ENCODE data around the gene DHDH. TPM values are rescaled to one million over a fixed set of nuclear protein-coding genes. Genes with fewer than 3 reads are reported as not detected.

Gene DHDH
- total and polyA plus RNA-seq, 2 of the 13 experiments (the other 11 are each of a cell fraction or from before 2014, with no cell fraction given): 0.13 to 0.91 TPM

DNA sequence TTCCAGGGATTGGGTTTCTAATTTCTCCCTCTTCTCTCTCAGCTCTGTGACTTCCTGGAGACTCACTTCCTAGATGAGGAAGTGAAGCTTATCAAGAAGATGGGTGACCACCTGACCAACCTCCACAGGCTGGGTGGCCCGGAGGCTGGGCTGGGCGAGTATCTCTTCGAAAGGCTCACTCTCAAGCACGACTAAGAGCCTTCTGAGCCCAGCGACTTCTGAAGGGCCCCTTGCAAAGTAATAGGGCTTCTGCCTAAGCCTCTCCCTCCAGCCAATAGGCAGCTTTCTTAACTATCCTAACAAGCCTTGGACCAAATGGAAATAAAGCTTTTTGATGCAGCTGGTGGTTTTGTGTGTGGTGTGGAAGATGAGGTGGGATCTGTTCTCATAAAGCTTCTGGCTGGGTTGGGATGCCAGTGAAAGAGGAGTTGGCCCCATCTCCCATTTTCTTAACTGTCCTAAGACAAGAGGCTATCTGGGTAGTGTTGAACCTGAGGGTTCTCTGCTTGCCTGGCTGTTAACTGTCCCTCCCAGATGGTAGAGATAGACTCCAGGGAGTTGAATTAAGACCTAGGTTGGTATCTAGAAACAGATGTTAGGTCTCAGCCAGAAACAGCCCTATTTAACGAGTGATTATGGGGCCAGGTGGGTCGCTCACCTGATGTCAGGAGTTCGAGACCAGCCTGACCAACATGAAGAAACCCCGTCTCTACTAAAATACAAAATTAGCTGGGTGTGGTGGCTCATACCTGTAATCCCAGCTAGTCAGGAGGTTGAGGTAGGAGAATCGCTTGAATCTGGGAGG lies 33.2 kb downstream of the DHDH start (continued):
- TF ChIP-seq ARID2 (CRISPR knock-in tag; IDR thresholded peaks at IDR 0.05; ENCODE audit: borderline replicate concordance) (no peak), ZNF777 (CRISPR knock-in tag; IDR thresholded peaks at IDR 0.05) (no peak), HMG20A (CRISPR knock-in tag; IDR thresholded peaks at IDR 0.05; ENCODE audit: borderline replicate concordance) (no peak), KLF9 (CRISPR knock-in tag; IDR thresholded peaks at IDR 0.05; ENCODE audit: low read depth) (0 out of 2 replicates have a peak, but pooled peaks have one; percentile 22), TBL1XR1 (IDR thresholded peaks at IDR 0.05; ENCODE audit: borderline replicate concordance, low read length, partially characterized antibody) (no peak), ZMYM2 (CRISPR knock-in tag; IDR thresholded peaks at IDR 0.05) (peak; percentile 40; the same call in 1 of the 2 replicates), ZNF205 (CRISPR knock-in tag; IDR thresholded peaks at IDR 0.05) (peak; percentile 55; the same call in 1 of the 2 replicates), ZC3H13 (CRISPR knock-in tag; IDR thresholded peaks at IDR 0.05) (no peak; the same call in 1 of the 2 replicates), ZNF547 (CRISPR knock-in tag; IDR thresholded peaks at IDR 0.05) (0 out of 2 replicates have a peak, but pooled peaks have one; percentile 32), POLR2A (IDR thresholded peaks at IDR 0.05; ENCODE audit: insufficient read depth in 1 of 2, low read depth in 2 of 2, low read length in 2 of 2) (peak; percentile 3 to 34; a peak in 2 of 4 replicates)
- TF ChIP-seq, protein P1, sequence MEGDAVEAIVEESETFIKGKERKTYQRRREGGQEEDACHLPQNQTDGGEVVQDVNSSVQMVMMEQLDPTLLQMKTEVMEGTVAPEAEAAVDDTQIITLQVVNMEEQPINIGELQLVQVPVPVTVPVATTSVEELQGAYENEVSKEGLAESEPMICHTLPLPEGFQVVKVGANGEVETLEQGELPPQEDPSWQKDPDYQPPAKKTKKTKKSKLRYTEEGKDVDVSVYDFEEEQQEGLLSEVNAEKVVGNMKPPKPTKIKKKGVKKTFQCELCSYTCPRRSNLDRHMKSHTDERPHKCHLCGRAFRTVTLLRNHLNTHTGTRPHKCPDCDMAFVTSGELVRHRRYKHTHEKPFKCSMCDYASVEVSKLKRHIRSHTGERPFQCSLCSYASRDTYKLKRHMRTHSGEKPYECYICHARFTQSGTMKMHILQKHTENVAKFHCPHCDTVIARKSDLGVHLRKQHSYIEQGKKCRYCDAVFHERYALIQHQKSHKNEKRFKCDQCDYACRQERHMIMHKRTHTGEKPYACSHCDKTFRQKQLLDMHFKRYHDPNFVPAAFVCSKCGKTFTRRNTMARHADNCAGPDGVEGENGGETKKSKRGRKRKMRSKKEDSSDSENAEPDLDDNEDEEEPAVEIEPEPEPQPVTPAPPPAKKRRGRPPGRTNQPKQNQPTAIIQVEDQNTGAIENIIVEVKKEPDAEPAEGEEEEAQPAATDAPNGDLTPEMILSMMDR (CRISPR knock-in tag; IDR thresholded peaks at IDR 0.05): no peak
- TF ChIP-seq, protein P2, sequence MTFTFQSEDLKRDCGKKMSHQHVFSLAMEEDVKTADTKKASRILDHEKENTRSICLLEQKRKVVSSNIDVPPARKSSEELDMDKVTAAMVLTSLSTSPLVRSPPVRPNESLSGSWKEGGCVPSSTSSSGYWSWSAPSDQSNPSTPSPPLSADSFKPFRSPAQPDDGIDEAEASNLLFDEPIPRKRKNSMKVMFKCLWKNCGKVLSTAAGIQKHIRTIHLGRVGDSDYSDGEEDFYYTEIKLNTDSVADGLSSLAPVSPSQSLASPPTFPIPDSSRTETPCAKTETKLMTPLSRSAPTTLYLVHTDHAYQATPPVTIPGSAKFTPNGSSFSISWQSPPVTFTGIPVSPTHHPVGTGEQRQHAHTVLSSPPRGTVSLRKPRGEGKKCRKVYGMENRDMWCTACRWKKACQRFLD (CRISPR knock-in tag; IDR thresholded peaks at IDR 0.05; ENCODE audit: borderline replicate concordance): no peak
- TF ChIP-seq, protein P3, sequence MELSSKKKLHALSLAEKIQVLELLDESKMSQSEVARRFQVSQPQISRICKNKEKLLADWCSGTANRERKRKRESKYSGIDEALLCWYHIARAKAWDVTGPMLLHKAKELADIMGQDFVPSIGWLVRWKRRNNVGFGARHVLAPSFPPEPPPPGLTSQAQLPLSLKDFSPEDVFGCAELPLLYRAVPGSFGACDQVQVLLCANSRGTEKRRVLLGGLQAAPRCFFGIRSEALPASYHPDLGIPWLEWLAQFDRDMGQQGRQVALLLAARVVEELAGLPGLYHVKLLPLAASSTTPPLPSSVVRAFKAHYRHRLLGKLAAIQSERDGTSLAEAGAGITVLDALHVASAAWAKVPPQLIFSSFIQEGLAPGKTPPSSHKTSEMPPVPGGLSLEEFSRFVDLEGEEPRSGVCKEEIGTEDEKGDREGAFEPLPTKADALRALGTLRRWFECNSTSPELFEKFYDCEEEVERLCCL (CRISPR knock-in tag; IDR thresholded peaks at IDR 0.05; ENCODE audit: borderline replicate concordance): 0 out of 2 replicates have a peak, but pooled peaks have one; percentile 64
- TF ChIP-seq, protein P4, sequence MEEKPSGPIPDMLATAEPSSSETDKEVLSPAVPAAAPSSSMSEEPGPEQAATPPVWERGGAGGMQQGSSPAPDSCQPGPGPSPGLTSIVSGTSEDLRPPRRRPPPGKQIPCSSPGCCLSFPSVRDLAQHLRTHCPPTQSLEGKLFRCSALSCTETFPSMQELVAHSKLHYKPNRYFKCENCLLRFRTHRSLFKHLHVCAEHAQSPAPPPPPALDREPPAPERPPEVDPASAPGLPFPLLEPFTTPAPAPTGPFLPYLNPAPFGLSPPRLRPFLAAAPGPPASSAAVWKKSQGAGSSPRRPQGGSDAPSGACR (CRISPR knock-in tag; IDR thresholded peaks at IDR 0.05): no peak
- TF ChIP-seq, protein P5, sequence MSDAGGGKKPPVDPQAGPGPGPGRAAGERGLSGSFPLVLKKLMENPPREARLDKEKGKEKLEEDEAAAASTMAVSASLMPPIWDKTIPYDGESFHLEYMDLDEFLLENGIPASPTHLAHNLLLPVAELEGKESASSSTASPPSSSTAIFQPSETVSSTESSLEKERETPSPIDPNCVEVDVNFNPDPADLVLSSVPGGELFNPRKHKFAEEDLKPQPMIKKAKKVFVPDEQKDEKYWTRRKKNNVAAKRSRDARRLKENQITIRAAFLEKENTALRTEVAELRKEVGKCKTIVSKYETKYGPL (CRISPR knock-in tag; IDR thresholded peaks at IDR 0.05): 0 out of 2 replicates have a peak, but pooled peaks have one; percentile 46
- TF ChIP-seq, protein P6, sequence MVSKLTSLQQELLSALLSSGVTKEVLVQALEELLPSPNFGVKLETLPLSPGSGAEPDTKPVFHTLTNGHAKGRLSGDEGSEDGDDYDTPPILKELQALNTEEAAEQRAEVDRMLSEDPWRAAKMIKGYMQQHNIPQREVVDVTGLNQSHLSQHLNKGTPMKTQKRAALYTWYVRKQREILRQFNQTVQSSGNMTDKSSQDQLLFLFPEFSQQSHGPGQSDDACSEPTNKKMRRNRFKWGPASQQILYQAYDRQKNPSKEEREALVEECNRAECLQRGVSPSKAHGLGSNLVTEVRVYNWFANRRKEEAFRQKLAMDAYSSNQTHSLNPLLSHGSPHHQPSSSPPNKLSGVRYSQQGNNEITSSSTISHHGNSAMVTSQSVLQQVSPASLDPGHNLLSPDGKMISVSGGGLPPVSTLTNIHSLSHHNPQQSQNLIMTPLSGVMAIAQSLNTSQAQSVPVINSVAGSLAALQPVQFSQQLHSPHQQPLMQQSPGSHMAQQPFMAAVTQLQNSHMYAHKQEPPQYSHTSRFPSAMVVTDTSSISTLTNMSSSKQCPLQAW (CRISPR knock-in tag; IDR thresholded peaks at IDR 0.05): 0 out of 2 replicates have a peak, but pooled peaks have one; percentile 0
- TF ChIP-seq, protein P7, sequence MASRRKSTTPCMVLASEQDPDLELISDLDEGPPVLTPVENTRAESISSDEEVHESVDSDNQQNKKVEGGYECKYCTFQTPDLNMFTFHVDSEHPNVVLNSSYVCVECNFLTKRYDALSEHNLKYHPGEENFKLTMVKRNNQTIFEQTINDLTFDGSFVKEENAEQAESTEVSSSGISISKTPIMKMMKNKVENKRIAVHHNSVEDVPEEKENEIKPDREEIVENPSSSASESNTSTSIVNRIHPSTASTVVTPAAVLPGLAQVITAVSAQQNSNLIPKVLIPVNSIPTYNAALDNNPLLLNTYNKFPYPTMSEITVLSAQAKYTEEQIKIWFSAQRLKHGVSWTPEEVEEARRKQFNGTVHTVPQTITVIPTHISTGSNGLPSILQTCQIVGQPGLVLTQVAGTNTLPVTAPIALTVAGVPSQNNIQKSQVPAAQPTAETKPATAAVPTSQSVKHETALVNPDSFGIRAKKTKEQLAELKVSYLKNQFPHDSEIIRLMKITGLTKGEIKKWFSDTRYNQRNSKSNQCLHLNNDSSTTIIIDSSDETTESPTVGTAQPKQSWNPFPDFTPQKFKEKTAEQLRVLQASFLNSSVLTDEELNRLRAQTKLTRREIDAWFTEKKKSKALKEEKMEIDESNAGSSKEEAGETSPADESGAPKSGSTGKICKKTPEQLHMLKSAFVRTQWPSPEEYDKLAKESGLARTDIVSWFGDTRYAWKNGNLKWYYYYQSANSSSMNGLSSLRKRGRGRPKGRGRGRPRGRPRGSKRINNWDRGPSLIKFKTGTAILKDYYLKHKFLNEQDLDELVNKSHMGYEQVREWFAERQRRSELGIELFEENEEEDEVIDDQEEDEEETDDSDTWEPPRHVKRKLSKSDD (CRISPR knock-in tag; IDR thresholded peaks at IDR 0.05; ENCODE audit: low read depth): no peak
